HUDEP-2 (cell line): ENCODE data around the gene NTN5.
"Not testable (repeated sequence)": the region's sequence is repeated elsewhere in the genome, so short reads cannot be mapped to it uniquely, and the experiment has no call there.

ENCODE experiments used
- DNase-seq, 76 experiments: peaks; one replicate each; lab custom pipeline; 2025; ENCODE audit not compliant: unreplicated experiment in 76 of 76; lab: John Stamatoyannopoulos, UW

The NTN5 gene

GRCh38 chr19:48672994-48673393, at the start of gene NTN5:
TSS of gene NTN5 (minus strand) at chr19:48673017. CDS start at chr19:48670986, 2,031 bp downstream.
- DNase-seq: no peak

- no peak for DNase-seq
Measured at GRCh38 chr19:48722196-48722708, 49.4 kb upstream of the NTN5 start.

- peak in 75 of 76 experiments; percentile 51 to 99 (median 97) for DNase-seq
Measured at GRCh38 chr19:48720613-48721296, 47.9 kb upstream of the NTN5 start.

GRCh38 chr19:48720251-48720612, 47.4 kb upstream of the NTN5 start:
- DNase-seq: no peak

GRCh38 chr19:48719263-48720171, 46.7 kb upstream of the NTN5 start, which contains the start of gene MAMSTR:
TSS of gene MAMSTR (minus strand) at chr19:48719725. CDS start at chr19:48719031, 694 bp downstream.
- no peak for DNase-seq

- no peak for DNase-seq
Measured at GRCh38 chr19:48718711-48719231, 46.0 kb upstream of the NTN5 start.

- not testable (repeated sequence) for DNase-seq
Measured at GRCh38 chr19:48718106-48718505, 45.3 kb upstream of the NTN5 start.

- DNase-seq: peak in 18 of 76 experiments; percentile 8 to 49 (median 32)
Measured at GRCh38 chr19:48716562-48717291, 43.9 kb upstream of the NTN5 start.

GRCh38 chr19:48715681-48716171, 42.9 kb upstream of the NTN5 start:
- no peak for DNase-seq

GRCh38 chr19:48714759-48715675, 42.2 kb upstream of the NTN5 start:
- no peak for DNase-seq

- DNase-seq: peak; percentile 93 to 100 (median 99)
Measured at GRCh38 chr19:48713864-48714755, 41.3 kb upstream of the NTN5 start.

GRCh38 chr19:48713041-48713863, 40.4 kb upstream of the NTN5 start:
- peak in 5 of 76 experiments; percentile 6 to 29 (median 10) for DNase-seq

- DNase-seq: no peak
Measured at GRCh38 chr19:48711106-48711662, 38.4 kb upstream of the NTN5 start.

GRCh38 chr19:48708471-48708870, 35.7 kb upstream of the NTN5 start:
- no peak for DNase-seq

- DNase-seq: no peak
Measured at GRCh38 chr19:48705431-48705830, 32.6 kb upstream of the NTN5 start.

- DNase-seq: no peak
Measured at GRCh38 chr19:48703316-48703715, 30.5 kb upstream of the NTN5 start.

- no peak for DNase-seq
Measured at GRCh38 chr19:48702701-48703100, 29.9 kb upstream of the NTN5 start.
